ENCODE data around the gene PHYHD1. TPM values are rescaled to one million over a fixed set of nuclear protein-coding genes. Genes with fewer than 3 reads are reported as not detected.

Gene PHYHD1
- total RNA-seq, 1 donor = 9.9 TPM

- no peak overlapping the region for H3K4me3 ChIP-seq (ENCODE audit: low read depth, low read length)
- DNase-seq (ENCODE audit: low read depth) = peak; percentile 21
- TF ChIP-seq CTCF (IDR thresholded peaks at IDR 0.05; ENCODE audit: insufficient read depth, low read depth, low read length) = no peak
These were observed 48.7 kb downstream of the PHYHD1 start for GRCh38 chr9:128969491-128969890.

GRCh38 chr9:128972956-128973355 lies 52.2 kb downstream of the PHYHD1 start:
- DNase-seq (ENCODE audit: low read depth) = peak; percentile 41
- H3K4me3 ChIP-seq (ENCODE audit: low read depth, low read length) = no peak overlapping the region
- TF ChIP-seq CTCF (IDR thresholded peaks at IDR 0.05; ENCODE audit: insufficient read depth, low read depth, low read length) = no peak

- DNase-seq (ENCODE audit: low read depth) = no peak
- H3K4me3 ChIP-seq (ENCODE audit: low read depth, low read length) = no peak overlapping the region
- no peak for TF ChIP-seq CTCF (IDR thresholded peaks at IDR 0.05; ENCODE audit: insufficient read depth, low read depth, low read length)
These were observed 58.3 kb downstream of the PHYHD1 start for GRCh38 chr9:128979111-128979510.

- TF ChIP-seq CTCF (IDR thresholded peaks at IDR 0.05; ENCODE audit: insufficient read depth, low read depth, low read length) = no peak
- no peak overlapping the region for H3K4me3 ChIP-seq (ENCODE audit: low read depth, low read length)
- DNase-seq (ENCODE audit: low read depth) = no peak
These were observed 62.8 kb downstream of the PHYHD1 start for GRCh38 chr9:128983536-128983935.

- no peak for TF ChIP-seq CTCF (IDR thresholded peaks at IDR 0.05; ENCODE audit: insufficient read depth, low read depth, low read length)
- DNase-seq (ENCODE audit: low read depth) = no peak
- H3K4me3 ChIP-seq (ENCODE audit: low read depth, low read length) = no peak overlapping the region
These were observed 65.9 kb downstream of the PHYHD1 start for GRCh38 chr9:128986671-128987070.

- peak; percentile 56 for DNase-seq (ENCODE audit: low read depth)
- no peak overlapping the region for H3K4me3 ChIP-seq (ENCODE audit: low read depth, low read length)
- no peak for TF ChIP-seq CTCF (IDR thresholded peaks at IDR 0.05; ENCODE audit: insufficient read depth, low read depth, low read length)
These were observed 67.0 kb downstream of the PHYHD1 start for GRCh38 chr9:128987805-128988204.

Other genes with a start within 250 kb of the PHYHD1 start
- gene SET, start 231.8 kb upstream of the PHYHD1 start, total RNA-seq = 378 and 491 TPM in 2 replicates
- gene PKN3, start 218.5 kb upstream of the PHYHD1 start, total RNA-seq = 2.6 and 3.5 TPM in 2 replicates
- gene ZDHHC12, start 196.9 kb upstream of the PHYHD1 start, total RNA-seq = 30.7 and 40.6 TPM in 2 replicates
- 17.3 and 22.9 TPM in 2 replicates for gene ZER1, start 149.1 kb upstream of the PHYHD1 start, total RNA-seq
- 10.4 and 12.9 TPM in 2 replicates for gene TBC1D13, start 133.7 kb upstream of the PHYHD1 start, total RNA-seq
- 17.3 and 26.4 TPM in 2 replicates for gene ENDOG, start 102.5 kb upstream of the PHYHD1 start, total RNA-seq
- 11.7 and 12.6 TPM in 2 replicates for gene SPOUT1, start 91.2 kb upstream of the PHYHD1 start, total RNA-seq
- gene KYAT1, start 39.0 kb upstream of the PHYHD1 start, total RNA-seq = 6.8 and 11.2 TPM in 2 replicates
- 53.5 and 62.2 TPM in 2 replicates for gene LRRC8A, start 38.8 kb upstream of the PHYHD1 start, total RNA-seq
- 24.8 and 31.5 TPM in 2 replicates for gene DOLK, start 26.6 kb downstream of the PHYHD1 start, total RNA-seq
- 48.0 and 59.2 TPM in 2 replicates for gene NUP188, start 26.7 kb downstream of the PHYHD1 start, total RNA-seq
- 30.9 and 39.3 TPM in 2 replicates for gene SH3GLB2, start 107.3 kb downstream of the PHYHD1 start, total RNA-seq
- 22.5 and 26.1 TPM in 2 replicates for gene MIGA2, start 115.6 kb downstream of the PHYHD1 start, total RNA-seq
- 11.6 and 14.2 TPM in 2 replicates for gene DOLPP1, start 160.1 kb downstream of the PHYHD1 start, total RNA-seq
- gene CRAT, start 189.8 kb downstream of the PHYHD1 start, total RNA-seq = 33.2 and 38.7 TPM in 2 replicates
- 133 and 136 TPM in 2 replicates for gene PTPA, start 190.4 kb downstream of the PHYHD1 start, total RNA-seq